Pulmonary artery endothelial cell (primary cell): ENCODE measurements around the gene LDLRAD3. TPM values are rescaled to one million over a fixed set of nuclear protein-coding genes. Genes with fewer than 3 reads are reported as not detected.

Source experiments
- DNase-seq: peaks from one replicate; pipeline ENCODE4 v3.0.0-alpha.2; 2011; ENCODE audit warnings: low read depth, low spot score
- total RNA-seq: library from RNA; depleted of rRNA; stranded (reverse); fragments of >200 nt; gene quantifications from 2 replicates; pipeline ENCODE4 v1.2.3, GENCODE V29; 2014

LDLRAD3 gene
- total RNA-seq, 1 donor from 2014 or later, result 9.5 TPM

GRCh38 chr11:36101466-36101865, 157.6 kb downstream of the LDLRAD3 start:
- DNase-seq, result no peak

DNA sequence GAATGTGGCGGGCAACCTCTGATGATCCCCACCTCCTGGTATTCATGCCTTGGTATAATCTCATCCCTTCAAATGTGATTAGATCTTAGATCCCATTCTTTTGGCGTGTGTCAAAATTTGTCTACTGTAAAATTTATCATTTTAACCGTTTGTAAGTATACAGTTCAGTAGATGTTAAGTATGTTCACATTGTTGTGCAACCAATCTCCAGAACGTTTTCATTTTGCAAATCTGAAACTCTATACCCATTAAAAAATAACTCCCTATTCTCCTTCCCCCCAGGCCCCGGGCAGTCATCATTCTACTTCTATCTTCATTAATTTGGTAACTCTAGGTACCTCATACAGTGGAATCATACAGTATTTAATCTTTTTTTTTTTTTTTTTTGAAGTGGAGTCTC, 159.0 kb downstream of the LDLRAD3 start:
- no peak for DNase-seq

DNA sequence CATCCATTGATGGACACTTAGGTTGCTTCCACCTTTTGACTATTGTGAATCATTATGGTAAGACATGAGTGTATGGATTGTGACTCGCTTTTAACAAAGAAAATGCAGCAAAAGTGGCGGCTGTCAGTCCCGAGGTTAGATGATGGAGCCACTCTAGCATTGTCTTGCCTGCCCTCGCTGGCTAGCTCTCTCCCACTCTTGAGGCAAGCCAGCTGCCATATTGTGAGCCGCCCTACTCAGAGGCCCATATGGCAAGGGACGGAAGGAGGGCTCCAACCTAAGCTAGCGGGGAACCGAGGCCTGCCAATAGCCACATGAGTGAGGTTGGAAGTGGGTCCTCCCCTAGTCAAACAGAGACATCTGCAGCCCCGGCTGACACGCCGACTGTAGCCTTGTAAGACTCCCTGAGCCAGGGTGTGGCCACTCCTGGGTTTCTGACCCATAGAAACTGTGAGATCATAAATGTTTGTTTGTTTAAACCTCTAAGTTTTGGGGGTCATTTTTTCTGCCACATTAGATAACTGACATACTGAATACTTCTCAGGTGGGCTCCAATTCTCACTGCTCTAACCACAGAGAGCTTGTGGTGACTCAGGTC, 160.2 kb downstream of the LDLRAD3 start:
- no peak for DNase-seq

DNA sequence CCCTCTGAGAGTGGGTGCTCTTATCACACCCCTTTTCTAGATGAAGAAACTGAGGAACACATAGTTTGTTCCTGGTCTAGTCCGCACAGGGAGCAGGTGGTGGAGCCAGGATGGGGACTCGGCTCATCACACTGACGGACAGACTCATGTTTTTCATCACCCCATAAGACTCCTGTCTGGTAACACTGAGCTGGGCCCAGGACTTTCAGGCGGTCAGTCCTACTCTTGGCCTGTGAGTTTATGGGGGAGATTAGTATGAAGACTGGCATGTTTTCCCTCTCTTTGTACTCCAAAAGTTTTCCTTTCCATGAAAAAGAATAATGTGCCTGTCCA, 160.8 kb downstream of the LDLRAD3 start:
- DNase-seq, result no peak

DNA sequence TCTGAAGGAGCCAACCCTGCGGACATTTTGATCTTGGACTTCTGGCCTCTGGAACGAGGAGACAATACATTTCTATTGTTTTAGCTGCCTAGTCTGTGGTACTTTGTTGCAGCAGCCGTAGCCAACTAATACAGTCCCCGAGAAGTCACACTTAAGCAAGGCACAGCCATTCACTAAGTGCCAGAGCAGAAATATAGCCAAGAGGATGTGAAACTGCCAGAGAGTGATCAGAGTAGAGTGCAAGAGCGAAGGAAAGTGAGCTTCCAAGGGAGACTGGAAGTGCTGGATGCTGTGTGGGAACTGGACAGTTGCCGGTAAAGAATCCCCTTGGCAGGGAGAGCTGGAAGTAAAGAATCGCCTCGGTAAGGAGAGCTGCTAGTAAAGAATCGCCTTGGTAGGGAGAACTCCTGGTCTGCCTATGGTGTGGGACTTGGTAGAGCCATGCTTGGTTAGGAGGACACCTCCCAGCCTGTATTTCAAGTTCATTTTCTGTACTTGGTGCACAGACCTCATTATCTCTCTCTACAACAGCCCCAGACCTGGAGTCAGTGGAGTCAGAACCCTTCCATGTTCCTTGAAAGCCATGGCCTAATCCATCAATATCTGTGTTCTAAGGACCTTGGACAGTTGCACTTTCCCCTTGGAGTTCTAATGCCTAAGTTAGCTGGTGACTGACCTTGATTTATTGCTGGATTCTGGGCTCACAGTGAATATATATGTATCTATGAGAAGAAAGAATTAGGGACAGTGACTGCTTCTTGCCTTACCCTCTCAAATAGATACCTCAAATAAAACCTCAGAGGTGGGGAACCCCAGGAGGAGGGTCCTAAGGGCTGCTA, 162.1 kb downstream of the LDLRAD3 start:
- DNase-seq, result no peak

DNA sequence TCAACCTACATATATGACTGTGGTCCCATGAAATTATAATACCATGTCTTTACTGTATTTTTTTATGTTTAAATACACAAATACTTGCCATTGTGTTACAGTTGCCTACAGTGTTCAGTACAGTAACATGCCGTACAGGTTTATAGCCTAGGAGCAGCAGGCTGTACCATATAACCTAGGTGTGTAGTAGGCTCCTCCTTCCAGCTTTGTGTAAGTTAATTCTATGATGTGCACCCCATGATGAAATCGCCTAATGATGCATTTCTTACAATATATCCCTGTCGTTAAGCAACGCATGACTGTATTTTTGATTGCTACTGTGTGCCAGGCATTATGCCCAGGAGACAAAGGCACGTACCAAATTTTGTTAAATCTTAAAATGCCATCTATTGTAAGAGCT, 163.7 kb downstream of the LDLRAD3 start:
- no peak for DNase-seq

- no peak for DNase-seq
Measured at GRCh38 chr11:36108881-36109589, 165.2 kb downstream of the LDLRAD3 start.

GRCh38 chr11:36109590-36109849, 165.7 kb downstream of the LDLRAD3 start:
- no peak for DNase-seq

DNA sequence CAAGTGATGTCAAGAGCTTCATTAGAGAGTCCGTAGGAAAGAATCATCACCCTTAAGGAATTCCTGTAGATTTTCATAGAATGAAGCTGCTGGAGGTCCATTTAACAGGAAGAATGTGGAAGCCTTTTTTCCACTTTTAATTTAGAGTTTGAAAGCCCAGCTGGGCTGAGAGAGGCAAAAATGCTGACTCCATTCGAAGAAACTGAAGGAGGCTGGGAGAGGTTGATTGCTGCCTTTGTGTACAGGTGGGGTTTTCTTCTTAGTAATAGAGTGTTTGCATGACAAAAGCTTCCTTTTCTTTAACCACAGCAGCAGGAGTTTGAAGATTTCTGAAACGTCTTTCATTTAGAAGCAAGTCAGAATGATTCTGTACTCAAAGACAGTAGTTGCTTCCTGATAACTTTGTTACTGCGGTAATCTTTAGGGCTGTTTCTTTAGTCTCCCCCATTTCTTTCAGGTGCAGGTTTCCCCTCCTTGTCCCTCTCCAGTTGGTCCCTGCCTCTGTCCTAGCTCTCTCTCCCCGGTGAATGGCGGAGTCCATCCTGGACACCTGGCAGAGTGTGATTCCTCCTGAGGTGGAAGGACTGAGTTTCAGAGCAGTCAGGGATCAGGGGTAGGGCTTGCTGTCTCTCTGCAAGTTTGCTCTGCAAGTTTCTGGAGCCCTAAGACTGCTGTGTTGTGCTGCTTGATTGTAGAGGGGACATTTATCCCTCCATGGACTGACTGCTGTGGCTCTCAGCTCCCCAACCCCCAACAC, 166.2 kb downstream of the LDLRAD3 start:
- no peak for DNase-seq

- no peak for DNase-seq
Measured at GRCh38 chr11:36110668-36111410, 167.0 kb downstream of the LDLRAD3 start.

DNA sequence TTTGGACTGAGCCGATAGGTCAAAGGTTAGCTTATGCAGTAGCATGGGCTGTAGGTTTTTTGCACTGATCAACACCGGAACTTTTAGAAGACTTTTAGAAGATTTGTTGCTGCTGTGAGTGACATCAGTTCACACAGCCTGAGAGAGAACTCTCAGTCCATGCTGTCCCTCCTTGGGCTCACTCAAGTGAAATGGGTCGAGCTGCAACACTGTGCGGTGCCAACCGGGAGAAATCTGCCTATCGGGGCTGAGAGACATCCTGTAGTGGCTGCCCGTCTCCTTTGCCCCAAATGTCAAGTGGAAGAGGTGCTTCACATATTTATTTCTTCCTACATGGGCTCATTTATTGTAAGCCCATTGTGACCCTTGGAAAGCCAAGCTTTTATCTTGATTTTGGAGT, 170.2 kb downstream of the LDLRAD3 start:
- DNase-seq, result no peak

GRCh38 chr11:36115378-36115801, 171.5 kb downstream of the LDLRAD3 start:
- DNase-seq, result no peak

- DNase-seq, result peak; percentile 92
Measured at GRCh38 chr11:36116161-36116560, 172.3 kb downstream of the LDLRAD3 start.

- no peak for DNase-seq
Measured at GRCh38 chr11:36118084-36118483, 174.2 kb downstream of the LDLRAD3 start.

DNA sequence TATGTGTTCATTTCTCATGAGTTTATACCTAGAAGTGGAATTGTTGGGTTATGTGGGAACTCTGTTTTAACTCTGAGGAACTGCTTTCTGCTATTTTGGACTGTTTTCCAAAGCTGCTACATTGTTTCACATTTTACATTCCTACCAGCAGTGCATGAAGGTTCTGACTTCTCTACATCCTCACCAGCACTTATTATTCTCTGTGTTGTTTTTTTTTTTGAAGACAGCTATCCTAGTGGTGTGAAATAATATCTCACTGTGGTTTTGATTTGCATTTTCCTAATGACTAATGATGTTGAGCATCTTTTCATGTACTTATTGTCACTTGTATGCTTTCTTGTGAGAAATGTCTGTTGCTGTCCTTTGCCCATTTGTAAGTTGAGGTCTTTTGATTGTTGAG, 175.4 kb downstream of the LDLRAD3 start:
- no peak for DNase-seq

GRCh38 chr11:36121054-36121453, 177.2 kb downstream of the LDLRAD3 start:
- no peak for DNase-seq

GRCh38 chr11:36122671-36123070, 178.8 kb downstream of the LDLRAD3 start:
- DNase-seq, result no peak

- DNase-seq, result no peak
Measured at GRCh38 chr11:36123336-36124101, 179.7 kb downstream of the LDLRAD3 start.

DNA sequence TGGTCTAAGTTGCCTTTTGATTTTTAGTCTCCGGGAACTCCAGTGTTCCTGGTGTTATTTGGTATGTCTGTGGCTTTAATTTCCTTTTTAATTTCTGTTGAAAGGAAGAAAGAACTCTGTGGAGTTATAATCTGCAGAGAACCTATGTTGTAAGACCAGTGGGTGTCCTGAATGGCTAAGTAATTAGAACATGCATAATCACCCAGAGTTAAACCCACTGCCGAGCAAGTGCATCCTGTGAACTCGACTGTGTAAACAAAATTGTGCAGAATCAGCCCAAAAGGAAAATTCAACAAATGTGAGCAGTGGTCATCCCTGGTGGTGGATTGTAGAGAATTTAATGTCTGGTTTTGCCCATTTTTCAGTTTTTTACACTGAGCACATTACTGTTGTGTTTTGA, 182.8 kb downstream of the LDLRAD3 start:
- DNase-seq, result no peak

GRCh38 chr11:36127550-36127949, 183.7 kb downstream of the LDLRAD3 start:
- no peak for DNase-seq

DNA sequence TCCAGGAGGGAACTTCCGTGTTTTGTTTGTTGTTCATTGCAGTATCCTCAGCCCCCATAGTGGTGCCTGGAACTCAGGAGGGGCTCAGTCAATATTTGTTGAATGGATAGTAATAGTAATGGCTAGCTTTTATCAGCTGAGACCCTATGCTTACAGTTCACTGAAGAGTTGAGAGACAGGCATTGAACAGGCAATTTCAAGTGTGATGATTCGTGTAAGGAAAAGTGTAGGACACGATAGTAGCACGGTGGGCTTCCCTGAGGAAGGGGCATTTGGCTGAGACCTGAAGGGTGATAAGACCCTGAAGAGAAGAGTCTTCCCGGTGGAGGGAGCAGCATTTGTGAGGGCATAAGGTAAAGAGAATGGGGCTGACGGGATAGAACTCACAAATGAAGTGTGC, 186.1 kb downstream of the LDLRAD3 start:
- DNase-seq, result no peak
